Muscle layer of duodenum (tissue), 2 donors: ENCODE results near the gene SETBP1.

Experiments used
- H3K27ac ChIP-seq: one replicate; pipeline ENCODE4 v1.7.0; 2013; ENCODE audit warnings: mild to moderate bottlenecking, low read length
- H3K27me3 ChIP-seq: one replicate; pipeline ENCODE4 v1.7.0; 2013; ENCODE audit warnings: low read depth, mild to moderate bottlenecking, control low read depth, low read length
- H3K36me3 ChIP-seq, 2 donors: one replicate each; pipeline ENCODE4 v1.7.0; 2013; ENCODE audit warnings: low read length in 2 of 2, control low read depth in 1 of 2, mild to moderate bottlenecking in 1 of 2; ENCODE audit not compliant: insufficient read depth in 2 of 2, control insufficient read depth in 1 of 2
- H3K4me1 ChIP-seq, 2 donors: one replicate each; pipeline ENCODE4 v1.7.0; 2013; ENCODE audit warnings: low read length in 2 of 2, mild to moderate bottlenecking in 2 of 2, control low read depth in 1 of 2, moderate library complexity in 1 of 2; ENCODE audit not compliant: insufficient read depth in 2 of 2, control insufficient read depth in 1 of 2
- H3K4me3 ChIP-seq, 2 donors: one replicate each; pipeline ENCODE4 v1.7.0; 2013; ENCODE audit warnings: low read length in 2 of 2, low read depth in 1 of 2, mild to moderate bottlenecking in 1 of 2
- H3K9me3 ChIP-seq, 2 donors: one replicate each; pipeline ENCODE4 v1.7.0; 2013; ENCODE audit warnings: low read length in 2 of 2, control low read depth in 1 of 2, mild to moderate bottlenecking in 1 of 2; ENCODE audit not compliant: control insufficient read depth in 1 of 2
- donor health status: healthy.

The SETBP1 gene

DNA sequence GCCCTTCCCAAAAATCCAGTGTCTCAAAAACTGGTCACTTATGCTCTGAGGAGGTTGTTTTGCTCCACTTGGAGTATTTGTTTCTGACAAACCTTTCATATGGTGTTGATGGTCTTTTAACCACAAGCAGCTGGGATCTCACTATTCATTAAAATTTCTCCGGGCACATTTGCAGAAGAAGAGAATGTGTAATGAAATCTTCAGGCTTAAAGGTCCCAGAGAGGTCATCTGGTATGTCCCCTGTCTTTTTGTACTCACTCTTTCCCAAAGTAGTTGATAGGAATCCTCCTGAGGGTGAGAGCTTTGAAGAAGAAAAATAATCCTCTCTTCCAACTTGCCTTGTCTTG, 430.8 kb downstream of the SETBP1 start:
- no peaks in the 10 kb centered on the region for H3K9me3 ChIP-seq
- H3K27me3 ChIP-seq = no peaks in the 10 kb centered on the region
- H3K4me3 ChIP-seq = no peak overlapping the region
- no peaks in the 10 kb centered on the region for H3K36me3 ChIP-seq
- peaks cover 0 to 5% of the 10 kb centered on the region in 2 donors for H3K4me1 ChIP-seq
- H3K27ac ChIP-seq = no peak overlapping the region

DNA sequence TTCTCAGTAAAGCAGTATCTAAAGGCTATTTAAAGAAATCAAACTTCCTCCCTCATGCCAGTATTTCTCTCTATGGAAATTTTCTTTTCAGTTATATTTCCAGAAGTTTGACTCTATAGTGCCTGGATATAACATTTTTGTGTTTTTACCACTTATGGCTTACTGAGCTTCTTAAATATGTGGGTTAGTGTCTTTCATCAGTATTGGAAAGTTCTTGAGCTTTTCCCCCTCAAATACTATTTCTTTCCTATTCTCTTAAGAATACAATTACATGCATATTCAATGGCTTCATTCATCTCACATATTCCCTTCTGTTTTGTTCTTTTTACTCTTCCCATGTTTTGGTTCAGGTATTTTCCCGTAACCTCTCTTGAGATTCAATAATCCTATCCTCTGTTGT, 432.0 kb downstream of the SETBP1 start:
- Histone ChIP-seq H3K9me3 (no peaks in the 10 kb centered on the region), H3K4me1 (peaks cover 0 to 5% of the 10 kb centered on the region in 2 donors), H3K36me3 (no peaks in the 10 kb centered on the region), H3K4me3 (no peak overlapping the region), H3K27me3 (no peaks in the 10 kb centered on the region), H3K27ac (no peak overlapping the region)

DNA sequence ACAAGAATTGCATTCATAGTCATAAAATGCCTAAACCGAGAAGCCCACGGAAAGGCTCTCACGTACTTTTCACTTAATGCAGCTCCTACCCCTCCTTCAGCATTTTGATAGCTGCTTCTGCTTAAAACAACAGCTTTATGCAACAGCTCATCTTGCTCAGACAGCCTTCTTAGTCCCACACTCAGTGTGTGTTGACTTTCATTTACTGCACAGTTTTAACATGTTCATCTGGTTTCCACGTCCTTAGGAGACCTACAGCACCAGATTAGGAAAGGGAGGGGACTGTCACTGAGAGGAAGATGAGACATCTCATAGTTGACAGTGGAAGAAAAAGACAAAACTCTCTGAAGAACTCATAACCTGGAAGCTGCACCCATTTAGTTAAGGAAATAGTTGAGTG, 435.4 kb downstream of the SETBP1 start:
- Histone ChIP-seq H3K27me3 (no peaks in the 10 kb centered on the region), H3K27ac (no peak overlapping the region), H3K9me3 (no peaks in the 10 kb centered on the region), H3K4me3 (no peak overlapping the region), H3K36me3 (no peaks in the 10 kb centered on the region), H3K4me1 (peaks cover 0 to under 1% of the 10 kb centered on the region in 2 donors)
